Esophagus muscularis mucosa (tissue), 4 donors: Measurements from ENCODE around the gene AMOTL2. TPM values are rescaled to one million over a fixed set of nuclear protein-coding genes. Genes with fewer than 3 reads are reported as not detected.

ENCODE experiments used
- DNase-seq: peaks from one replicate; pipeline ENCODE4 v3.0.0-alpha.2; 2017; ENCODE audit errors: extremely low spot score
- H3K27ac ChIP-seq, 4 donors: fragments of 200-600 bp; sonication (generic); replicated peaks in 1 of 4; 1 replicate in 3 of 4; 2 replicates in 1 of 4; pipeline ENCODE4 v1.5.1; 2016 to 2019; ENCODE audit warnings: mild to moderate bottlenecking in 1 of 4
- H3K27me3 ChIP-seq, 4 donors: fragments of 200-600 bp; sonication (generic); one replicate each; pipeline versions ENCODE4 v1.5.1 to v1.6.0; 2016 to 2019
- H3K36me3 ChIP-seq, 4 donors: fragments of 200-600 bp; sonication (generic); one replicate each; pipeline ENCODE4 v1.5.1; 2016 to 2019
- H3K4me1 ChIP-seq, 4 donors: fragments of 200-600 bp; sonication (generic); one replicate each; pipeline ENCODE4 v1.5.1; 2016 to 2019
- H3K4me3 ChIP-seq, 4 donors: fragments of 200-600 bp; sonication (generic); 1 replicate in 2 of 4; 2 replicates in 2 of 4; pipeline ENCODE4 v1.5.1; 2016 to 2019; ENCODE audit warnings: mild to moderate bottlenecking in 4 of 4, moderate library complexity in 1 of 4
- H3K9me3 ChIP-seq, 4 donors: fragments of 200-600 bp; sonication (generic); 1 replicate in 3 of 4; 2 replicates in 1 of 4; pipeline ENCODE4 v1.5.1; 2016 to 2019
- CTCF ChIP-seq, 3 experiments: fragments of 200-600 bp in 2 of 3; fragments of 450-650 bp in 1 of 3; sonication (generic) in 2 of 3; IDR thresholded peaks; one replicate each; pipeline ENCODE4 v1.5.1; 2017 to 2019; ENCODE audit warnings: antibody characterized with exemption in 3 of 3, mild to moderate bottlenecking in 2 of 3, moderate library complexity in 1 of 3
- EP300 ChIP-seq: sonication (generic); formaldehyde crosslinking; IDR thresholded peaks from one replicate; pipeline ENCODE4 v1.6.1; 2017; ENCODE audit warnings: antibody characterized with exemption
- POLR2A ChIP-seq: fragments of 450-650 bp; IDR thresholded peaks from one replicate; pipeline ENCODE4 v1.6.1; 2017; ENCODE audit warnings: antibody characterized with exemption, moderate library complexity, mild to moderate bottlenecking, low read depth
- POLR2AphosphoS5 ChIP-seq, 2 donors: sonication (generic); formaldehyde crosslinking; IDR thresholded peaks; one replicate each; pipeline ENCODE4 v1.6.1; 2017; ENCODE audit warnings: antibody characterized with exemption in 2 of 2
- WGBS: methylation state at CpG from one replicate; pipeline ENCODE4 v1.1.5; 2018; 5-methylcytosine and 5-hydroxymethylcytosine counted together
- intact Hi-C: fragments of 100-400 bp; cut with DNase I; formaldehyde crosslinking; loops from one replicate; pipeline ENCODE4 v1.15.1; 2023
- total RNA-seq, 4 donors: library from RNA; depleted of rRNA; stranded (reverse); fragments of >200 nt; gene quantifications; one replicate each; pipeline versions ENCODE4 v1.1.0 to v1.2.1, GENCODE V29; 2016

AMOTL2 gene
- total RNA-seq, 4 donors from 2014 or later, result 111 to 313 (median 155) TPM

- DNase-seq, result no peak
- WGBS, result 96% methylated on average over 7 of the region's 9 CpGs
- Histone ChIP-seq H3K9me3 (no peaks in the 10 kb centered on the region), H3K4me3 (no peak overlapping the region), H3K36me3 (no peaks in the 10 kb centered on the region), H3K4me1 (peaks cover 28 to 67% (median 55%) of the 10 kb centered on the region in 4 donors), H3K27me3 (no peaks in the 10 kb centered on the region), H3K27ac (no peak overlapping the region)
- TF ChIP-seq CTCF (IDR thresholded peaks at IDR 0.05) (no peak), POLR2AphosphoS5 (IDR thresholded peaks at IDR 0.05) (no peak), POLR2A (no peak), EP300 (no peak)
- intact Hi-C loops, result no loop called here
Measured at GRCh38 chr3:134339331-134339730, 34.9 kb downstream of the AMOTL2 start.

- Histone ChIP-seq H3K36me3 (no peaks in the 10 kb centered on the region), H3K9me3 (no peaks in the 10 kb centered on the region), H3K4me1 (peaks cover 35 to 74% (median 61%) of the 10 kb centered on the region in 4 donors), H3K27me3 (no peaks in the 10 kb centered on the region), H3K4me3 (no peak overlapping the region), H3K27ac (no peak overlapping the region)
- no peak for DNase-seq
- 90% methylated on average over 5 of the region's 5 CpGs for WGBS
- intact Hi-C loops, result no loop called here
- TF ChIP-seq CTCF (IDR thresholded peaks at IDR 0.05) (no peak), POLR2AphosphoS5 (IDR thresholded peaks at IDR 0.05) (no peak), POLR2A (no peak)
Measured at GRCh38 chr3:134338516-134339261, 35.6 kb downstream of the AMOTL2 start.

- H3K36me3 ChIP-seq, result no peaks in the 10 kb centered on the region
- intact Hi-C loops, result no loop called here
- H3K4me1 ChIP-seq, result peaks cover 40 to 79% (median 67%) of the 10 kb centered on the region in 4 donors
- H3K9me3 ChIP-seq, result no peaks in the 10 kb centered on the region
- no peaks in the 10 kb centered on the region for H3K27me3 ChIP-seq
- TF ChIP-seq CTCF (IDR thresholded peaks at IDR 0.05) (no peak), POLR2A (no peak), POLR2AphosphoS5 (IDR thresholded peaks at IDR 0.05) (no peak), EP300 (no peak)
- no peak for DNase-seq
- WGBS, result 73% methylated on average over 2 of the region's 2 CpGs
- no peak overlapping the region for H3K27ac ChIP-seq
- no peak overlapping the region for H3K4me3 ChIP-seq
Measured at GRCh38 chr3:134338201-134338512, 36.1 kb downstream of the AMOTL2 start.

GRCh38 chr3:134337511-134338200, 36.6 kb downstream of the AMOTL2 start:
- H3K9me3 ChIP-seq, result no peaks in the 10 kb centered on the region
- H3K27ac ChIP-seq, result no peak overlapping the region
- no peak for DNase-seq
- H3K4me1 ChIP-seq, result peaks cover 42 to 84% (median 72%) of the 10 kb centered on the region in 4 donors
- intact Hi-C loops, result no loop called here
- H3K36me3 ChIP-seq, result no peaks in the 10 kb centered on the region
- TF ChIP-seq CTCF (IDR thresholded peaks at IDR 0.05) (no peak), POLR2AphosphoS5 (IDR thresholded peaks at IDR 0.05) (no peak), EP300 (no peak), POLR2A (no peak)
- no peak overlapping the region for H3K4me3 ChIP-seq
- no peaks in the 10 kb centered on the region for H3K27me3 ChIP-seq
- WGBS, result 96% methylated on average over 3 of the region's 3 CpGs
